Measurements from ENCODE around the gene E2F2.

- no peak for TF ChIP-seq EZH2 (IDR thresholded peaks at IDR 0.05; ENCODE audit: borderline replicate concordance, low read depth, low read length, poor library complexity, severe bottlenecking)
- TF ChIP-seq, protein P1, sequence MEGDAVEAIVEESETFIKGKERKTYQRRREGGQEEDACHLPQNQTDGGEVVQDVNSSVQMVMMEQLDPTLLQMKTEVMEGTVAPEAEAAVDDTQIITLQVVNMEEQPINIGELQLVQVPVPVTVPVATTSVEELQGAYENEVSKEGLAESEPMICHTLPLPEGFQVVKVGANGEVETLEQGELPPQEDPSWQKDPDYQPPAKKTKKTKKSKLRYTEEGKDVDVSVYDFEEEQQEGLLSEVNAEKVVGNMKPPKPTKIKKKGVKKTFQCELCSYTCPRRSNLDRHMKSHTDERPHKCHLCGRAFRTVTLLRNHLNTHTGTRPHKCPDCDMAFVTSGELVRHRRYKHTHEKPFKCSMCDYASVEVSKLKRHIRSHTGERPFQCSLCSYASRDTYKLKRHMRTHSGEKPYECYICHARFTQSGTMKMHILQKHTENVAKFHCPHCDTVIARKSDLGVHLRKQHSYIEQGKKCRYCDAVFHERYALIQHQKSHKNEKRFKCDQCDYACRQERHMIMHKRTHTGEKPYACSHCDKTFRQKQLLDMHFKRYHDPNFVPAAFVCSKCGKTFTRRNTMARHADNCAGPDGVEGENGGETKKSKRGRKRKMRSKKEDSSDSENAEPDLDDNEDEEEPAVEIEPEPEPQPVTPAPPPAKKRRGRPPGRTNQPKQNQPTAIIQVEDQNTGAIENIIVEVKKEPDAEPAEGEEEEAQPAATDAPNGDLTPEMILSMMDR (conservative IDR thresholded peaks at IDR 0.05; ENCODE audit: low read depth, low read length): no peak
Measured at GRCh38 chr1:23565776-23566175, 34.7 kb upstream of the E2F2 start.

Measured in A673 (cell line).